H1 (cell line): ENCODE results near the gene GATA5. TPM values are rescaled to one million over a fixed set of nuclear protein-coding genes. Genes with fewer than 3 reads are reported as not detected.

ENCODE experiments used
- CTCF ChIA-PET: fragments of 300-600 bp; sonication (Branson Sonifier 250); formaldehyde crosslinking; loops from one replicate; lab custom pipeline; 2021; ENCODE audit not compliant: partially characterized antibody; lab: Charles Lee
- POLR2A ChIA-PET: fragments of 300-600 bp; sonication (Branson Sonifier 250); formaldehyde crosslinking; loops from one replicate; lab custom pipeline; 2021; ENCODE audit warnings: inconsistent platforms; ENCODE audit not compliant: partially characterized antibody; lab: Charles Lee
- DNase-seq, 2 experiments: peaks; one replicate each; pipeline versions ENCODE4 v3.0.0 to v3.0.0-alpha.2; 2010 to 2022; ENCODE audit warnings: low spot score in 2 of 2, low read depth in 1 of 2, mixed read lengths in 1 of 2
- FAIRE-seq: peaks from 2 replicates; lab custom pipeline; 2011; peaks lifted over from hg19 to GRCh38; lab: Jason Lieb, UNC
- H2AFZ ChIP-seq: 2 replicates; pipeline ENCODE4 v1.8.1; 2012; ENCODE audit warnings: low read length, inconsistent platforms
- H2AK5ac ChIP-seq: 2 replicates; pipeline ENCODE4 v1.6.1; 2013; ENCODE audit warnings: low read depth, low read length
- H2BK120ac ChIP-seq: replicated peaks from 2 replicates; pipeline ENCODE3; 2013; ENCODE audit warnings: low read depth, low read length, inconsistent platforms
- H2BK12ac ChIP-seq: 2 replicates; pipeline ENCODE4 v1.6.1; 2013; ENCODE audit warnings: low read depth, low read length
- H2BK15ac ChIP-seq: 2 replicates; pipeline ENCODE4 v1.6.1; 2013; ENCODE audit warnings: low read length
- H2BK20ac ChIP-seq: 2 replicates; pipeline ENCODE4 v1.6.1; 2013; ENCODE audit warnings: low read length
- H2BK5ac ChIP-seq: 2 replicates; pipeline ENCODE4 v1.6.1; 2013; ENCODE audit warnings: low read depth, low read length
- H3K14ac ChIP-seq: 2 replicates; pipeline ENCODE4 v1.6.1; 2013; ENCODE audit warnings: inconsistent platforms; ENCODE audit not compliant: insufficient read length
- H3K18ac ChIP-seq: 2 replicates; pipeline ENCODE4 v1.6.1; 2013; ENCODE audit warnings: low read length; ENCODE audit errors: extremely low read depth
- H3K23ac ChIP-seq: 2 replicates; pipeline ENCODE4 v1.6.1; 2013; ENCODE audit warnings: inconsistent platforms; ENCODE audit not compliant: insufficient read length
- H3K23me2 ChIP-seq: 2 replicates; pipeline ENCODE4 v1.6.1; 2013; ENCODE audit warnings: low read depth, low read length
- H3K27ac ChIP-seq: 2 replicates; pipeline ENCODE4 v1.6.1; 2011; ENCODE audit warnings: low read depth, low read length, inconsistent platforms
- H3K27me3 ChIP-seq, 4 experiments: replicated peaks in 1 of 4; 1 replicate in 1 of 4; 2 replicates in 3 of 4; pipeline versions ENCODE4 v1.6.1 to v1.8.1; 2011 to 2013; ENCODE audit warnings: low read length in 3 of 4, mild to moderate bottlenecking in 3 of 4, inconsistent platforms in 2 of 4, mixed read lengths in 2 of 4, moderate library complexity in 1 of 4; ENCODE audit not compliant: control insufficient read depth in 3 of 4, insufficient read depth in 3 of 4; ENCODE audit errors: extremely low read depth in 1 of 4
- H3K36me3 ChIP-seq, 4 experiments: 2 replicates each; pipeline versions ENCODE4 v1.6.1 to v1.8.1; 2011 to 2013; ENCODE audit warnings: mild to moderate bottlenecking in 4 of 4, low read length in 3 of 4, moderate library complexity in 2 of 4, control low read depth in 1 of 4, inconsistent platforms in 1 of 4; ENCODE audit not compliant: insufficient read depth in 4 of 4, control insufficient read depth in 2 of 4
- H3K4ac ChIP-seq: replicated peaks from 2 replicates; pipeline ENCODE3; 2013; ENCODE audit warnings: low read length, low read depth, mixed read lengths, inconsistent platforms; ENCODE audit not compliant: insufficient read length
- H3K4me1 ChIP-seq, 4 experiments: replicated peaks in 1 of 4; 1 replicate in 1 of 4; 2 replicates in 3 of 4; pipeline versions ENCODE4 v1.6.1 to v1.8.1; 2011 to 2013; ENCODE audit warnings: low read length in 3 of 4, inconsistent platforms in 2 of 4, mixed read lengths in 1 of 4; ENCODE audit not compliant: insufficient read depth in 4 of 4, control insufficient read depth in 3 of 4
- H3K4me2 ChIP-seq, 2 experiments: 2 replicates each; pipeline versions ENCODE4 v1.6.1 to v1.8.1; 2011 to 2013; ENCODE audit warnings: low read depth in 2 of 2, low read length in 2 of 2, control low read depth in 1 of 2, inconsistent platforms in 1 of 2, mild to moderate bottlenecking in 1 of 2; ENCODE audit not compliant: insufficient read depth in 1 of 2
- H3K4me3 ChIP-seq, 4 experiments: fragments of 200-600, 300-600 bp in 1 of 4; sonication (generic), shearing (Covaris generic), sonication (Bioruptor Twin) in 1 of 4; 2 replicates each; pipeline versions ENCODE4 v1.5.1 to v1.8.1; 2011 to 2016; ENCODE audit warnings: low read length in 4 of 4, low read depth in 3 of 4, control low read depth in 2 of 4, inconsistent platforms in 2 of 4, mild to moderate bottlenecking in 2 of 4, mixed read lengths in 1 of 4, moderate library complexity in 1 of 4; ENCODE audit not compliant: insufficient read depth in 2 of 4; ENCODE audit errors: extremely low read depth in 1 of 4
- H3K56ac ChIP-seq: replicated peaks from 2 replicates; pipeline ENCODE3; 2013; ENCODE audit warnings: low read depth, mild to moderate bottlenecking, mixed read lengths, low read length, inconsistent platforms; ENCODE audit not compliant: insufficient read length
- H3K79me1 ChIP-seq: 2 replicates; pipeline ENCODE4 v1.6.1; 2013; ENCODE audit warnings: low read depth, low read length, control low read depth
- H3K79me2 ChIP-seq, 2 experiments: 2 replicates each; pipeline versions ENCODE4 v1.6.1 to v1.8.1; 2012 to 2013; ENCODE audit warnings: low read length in 2 of 2, mild to moderate bottlenecking in 2 of 2, inconsistent platforms in 1 of 2; ENCODE audit not compliant: insufficient read depth in 2 of 2, control insufficient read depth in 1 of 2
- H3K9ac ChIP-seq, 4 experiments: replicated peaks in 1 of 4; 1 replicate in 1 of 4; 2 replicates in 3 of 4; pipeline versions ENCODE4 v1.6.1 to v1.8.1; 2011 to 2013; ENCODE audit warnings: low read depth in 3 of 4, low read length in 3 of 4, control low read depth in 2 of 4, mild to moderate bottlenecking in 2 of 4, moderate library complexity in 2 of 4, inconsistent platforms in 1 of 4; ENCODE audit errors: extremely low read depth in 1 of 4
- H3K9me3 ChIP-seq, 2 experiments: 2 replicates each; pipeline versions ENCODE4 v1.6.1 to v1.8.1; 2012 to 2013; ENCODE audit warnings: mild to moderate bottlenecking in 2 of 2, moderate library complexity in 2 of 2, control low read depth in 1 of 2, inconsistent platforms in 1 of 2, low read depth in 1 of 2, low read length in 1 of 2, mixed read lengths in 1 of 2; ENCODE audit not compliant: insufficient read depth in 2 of 2
- H4K20me1 ChIP-seq, 2 experiments: replicated peaks in 1 of 2; 2 replicates each; pipeline versions ENCODE3 to v1.8.1; 2011 to 2013; ENCODE audit warnings: inconsistent platforms in 2 of 2, low read length in 2 of 2, mild to moderate bottlenecking in 1 of 2; ENCODE audit not compliant: insufficient read depth in 2 of 2, control insufficient read depth in 1 of 2
- H4K5ac ChIP-seq: 2 replicates; pipeline ENCODE4 v1.6.1; 2013; ENCODE audit warnings: low read length, low read depth, mixed read lengths, inconsistent platforms; ENCODE audit not compliant: insufficient read length
- H4K8ac ChIP-seq: 2 replicates; pipeline ENCODE4 v1.8.0; 2013; ENCODE audit warnings: mild to moderate bottlenecking, moderate library complexity, low read length, inconsistent platforms; ENCODE audit not compliant: insufficient read depth; ENCODE audit errors: extremely low read depth
- H4K91ac ChIP-seq: replicated peaks from 2 replicates; pipeline ENCODE3; 2013; ENCODE audit warnings: low read length, mixed read lengths, inconsistent platforms; ENCODE audit not compliant: insufficient read length
- HDAC6 ChIP-seq: IDR thresholded peaks from one replicate; pipeline ENCODE4 v1.7.1; 2012; ENCODE audit warnings: low read depth, mild to moderate bottlenecking, inconsistent platforms, low read length, moderate library complexity
- WGBS, 2 experiments: shearing (Covaris generic) in 1 of 2; methylation state at CpG; one replicate each; pipeline versions ENCODE4 v1.1.6 to v1.1.7; 2013 to 2015; ENCODE audit warnings: low lambda C conversion rate in 2 of 2, mixed read lengths in 2 of 2, inconsistent platforms in 1 of 2, low coverage in 1 of 2, missing lambda C conversion rate in 1 of 2; ENCODE audit not compliant: insufficient replicate concordance in 2 of 2, insufficient coverage in 1 of 2, insufficient read length in 1 of 2; ENCODE audit errors: extremely low coverage in 1 of 2, missing lambda C conversion rate in 1 of 2; 5-methylcytosine and 5-hydroxymethylcytosine counted together
- polyA plus RNA-seq, 7 experiments: library from polyadenylated mRNA; depleted of rRNA in 3 of 7; stranded (reverse) in 5 of 7; unstranded in 2 of 7; fragments of >200 nt in 5 of 7; fragments of 200-250 nt in 2 of 7; gene quantifications; 1 replicate in 5 of 7; 2 replicates in 1 of 7; 4 replicates in 1 of 7; pipeline versions ENCODE4 v1.2.1 to v1.2.3, GENCODE V29; 2011 to 2013; ENCODE audit warnings: missing spikeins in 2 of 7, mixed read lengths in 2 of 7
- total RNA-seq: library from RNA; stranded (reverse); fragmentation: NEBNext Ultra II Directional; extraction: Animal tissue kit (Norgen Biotek cat#: 25700); gene quantifications from 2 replicates; pipeline ENCODE4 v1.2.1, GENCODE V29; 2021

Gene GATA5
- total and polyA plus RNA-seq, 2 of the 8 experiments (the other 6 are each of a cell fraction or from before 2014, with no cell fraction given) = 0.08 to 0.11 TPM

GRCh38 chr20:62479156-62479555, 3.4 kb upstream of the GATA5 start:
- WGBS, 2 experiments = 77% methylated on average over 12 of the region's 12 CpGs; no CpG with 5 or more reads in 1 of the 2 experiments
- peaks cover 64 to 97% (median 95%) of the 10 kb centered on the region in 4 experiments for H3K27me3 ChIP-seq
- peak overlapping the region; percentile 66; the same call in 1 of the 2 replicates for H2AK5ac ChIP-seq
- H3K4me2 ChIP-seq = no peak overlapping the region
- TF ChIP-seq HDAC6 = no peak
- H4K8ac ChIP-seq = no peak overlapping the region
- no peak overlapping the region for H3K23ac ChIP-seq
- FAIRE-seq = no peak
- H3K4me3 ChIP-seq = no peak overlapping the region
- no peak overlapping the region for H2BK5ac ChIP-seq
- 0 out of 2 replicates have a peak overlapping the region, but pooled peaks have one; percentile 10 for H2BK20ac ChIP-seq
- no peak overlapping the region for H3K18ac ChIP-seq
- H3K79me2 ChIP-seq = no peaks in the 10 kb centered on the region
- POLR2A ChIA-PET = interaction anchor here (1.3 to 1.9 kb wide), 2 partner anchors 9 to 69 kb away, joined by 4 to 5 read pairs; no protein-coding TSS in a partner anchor
- no peak overlapping the region for H2BK120ac ChIP-seq
- no peaks in the 10 kb centered on the region for H3K9me3 ChIP-seq
- H2BK15ac ChIP-seq = peak overlapping the region; percentile 81; the same call in 1 of the 2 replicates
- H2BK12ac ChIP-seq = peak overlapping the region; percentile 92; the same call in 1 of the 2 replicates
- peaks cover 3 to 15% of the 10 kb centered on the region in 2 experiments for H4K20me1 ChIP-seq
- H2AFZ ChIP-seq = no peak overlapping the region
- CTCF ChIA-PET = interaction anchor here (1.2 to 7.0 kb wide), 6 partner anchors 8 to 99 kb away, joined by 3 to 68 read pairs (median 10); no protein-coding TSS in a partner anchor
- H3K4ac ChIP-seq = no peak overlapping the region
- peaks cover 0 to 7% (median 0%) of the 10 kb centered on the region in 4 experiments; a peak in 1 of 8 replicates for H3K36me3 ChIP-seq
- H3K27ac ChIP-seq = no peak overlapping the region
- 0 out of 2 replicates have a peak, but pooled peaks cover 2% of the 10 kb centered on the region for H3K79me1 ChIP-seq
- no peak overlapping the region for H4K5ac ChIP-seq
- H3K56ac ChIP-seq = no peak overlapping the region
- H3K4me1 ChIP-seq = peaks cover 0 to 43% (median 23%) of the 10 kb centered on the region in 4 experiments; a peak in 6 of 7 replicates
- H4K91ac ChIP-seq = no peak overlapping the region
- H3K14ac ChIP-seq = no peak overlapping the region
- H3K23me2 ChIP-seq = peaks cover 18% of the 10 kb centered on the region; the same call in 1 of the 2 replicates
- no peak overlapping the region for H3K9ac ChIP-seq
- DNase-seq = no peak
